Epidermal melanocyte (primary cell): ENCODE measurements around the gene JMY.
"Not testable (repeated sequence)": the region's sequence is repeated elsewhere in the genome, so short reads cannot be mapped to it uniquely, and the experiment has no call there.

ENCODE experiments used
- DNase-seq: peaks from one replicate; pipeline ENCODE4 v3.0.0; 2011; ENCODE audit warnings: low spot score; ENCODE audit not compliant: insufficient read length

The JMY gene

GRCh38 chr5:79236362-79236969, 535 bp downstream of the JMY start:
- no peak for DNase-seq

GRCh38 chr5:79236970-79237739, 1.2 kb downstream of the JMY start:
- no peak for DNase-seq

DNA sequence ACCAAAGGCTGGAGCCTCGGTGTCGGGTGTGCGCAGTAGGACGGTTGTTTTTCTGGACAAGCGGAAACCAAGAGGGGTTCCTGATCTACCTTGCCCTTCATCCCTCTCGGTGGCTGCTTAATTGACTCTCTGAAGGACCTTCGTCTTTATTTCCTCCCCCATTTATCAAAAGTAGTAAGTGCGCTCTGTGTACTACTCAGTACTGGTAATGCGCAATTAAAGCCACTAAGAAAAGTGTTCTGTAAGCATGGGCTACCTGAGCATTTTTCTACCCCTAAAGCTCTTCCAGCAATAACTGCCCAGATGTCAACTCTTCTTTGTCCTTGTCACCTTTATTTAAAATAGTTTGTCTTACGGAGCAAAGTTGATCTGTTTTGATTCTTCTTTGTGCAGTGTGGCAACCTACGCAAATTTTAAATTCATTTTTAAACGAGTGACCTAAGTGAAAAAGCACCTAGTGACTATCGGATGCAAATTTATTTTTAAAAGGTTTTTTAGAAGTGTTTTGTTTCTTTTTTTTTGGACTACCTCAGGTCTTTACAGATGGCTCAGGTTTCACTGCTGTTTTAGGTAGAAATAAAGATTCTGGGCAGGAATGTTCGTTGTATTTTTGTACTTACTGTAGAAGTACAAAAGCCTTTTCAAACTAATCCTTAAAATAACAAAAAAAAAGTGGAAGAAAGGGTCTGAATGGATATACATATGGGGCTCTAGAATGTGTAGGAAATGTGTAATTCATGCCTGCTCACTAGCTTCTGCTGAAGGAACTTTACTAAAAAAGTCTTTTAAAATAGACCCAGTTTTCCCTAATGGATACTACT, 2.0 kb downstream of the JMY start:
- no peak for DNase-seq

GRCh38 chr5:79240561-79240960, 4.6 kb downstream of the JMY start:
- DNase-seq: no peak

GRCh38 chr5:79241535-79241979, 5.6 kb downstream of the JMY start:
- no peak for DNase-seq

GRCh38 chr5:79242242-79243039, 6.5 kb downstream of the JMY start:
- DNase-seq: no peak

DNA sequence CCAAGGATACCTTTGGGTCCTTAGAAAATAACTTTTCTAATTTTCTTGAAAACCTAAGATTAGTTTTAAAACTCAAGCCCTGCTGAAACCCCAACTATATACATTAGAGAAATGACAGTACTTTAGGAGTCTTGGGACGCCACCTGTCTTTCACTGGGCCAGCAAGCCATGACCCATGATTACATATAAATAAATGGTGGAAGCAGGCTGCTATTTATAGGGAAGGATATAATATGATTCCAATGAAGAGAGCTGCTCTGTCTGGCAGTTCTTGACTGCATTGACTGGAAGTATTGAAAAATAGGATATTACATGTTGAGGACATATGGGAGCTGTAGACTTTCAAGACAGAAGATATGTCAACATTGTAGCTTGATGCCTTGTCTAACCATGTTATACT, 7.3 kb downstream of the JMY start:
- DNase-seq: no peak

DNA sequence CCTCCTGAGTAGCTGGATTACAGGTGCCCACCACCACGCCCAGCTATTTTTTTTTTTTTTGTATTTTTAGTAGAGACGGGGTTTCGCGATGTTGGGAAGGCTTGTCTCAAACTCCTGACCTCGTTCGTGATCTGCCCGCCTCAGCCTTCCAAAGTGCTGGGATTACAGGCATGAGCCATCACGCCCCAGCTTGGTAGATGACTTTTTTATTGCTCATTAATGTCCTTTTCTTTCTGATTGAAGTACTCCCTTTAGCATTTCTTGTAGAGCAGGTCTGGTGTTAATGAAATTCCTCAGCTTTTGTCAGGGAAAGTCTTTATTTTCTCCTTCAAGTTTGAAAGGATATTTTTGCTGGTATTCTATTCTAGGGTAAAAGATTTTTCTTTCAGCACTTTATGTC, 18.1 kb downstream of the JMY start:
- not testable (repeated sequence) for DNase-seq

DNA sequence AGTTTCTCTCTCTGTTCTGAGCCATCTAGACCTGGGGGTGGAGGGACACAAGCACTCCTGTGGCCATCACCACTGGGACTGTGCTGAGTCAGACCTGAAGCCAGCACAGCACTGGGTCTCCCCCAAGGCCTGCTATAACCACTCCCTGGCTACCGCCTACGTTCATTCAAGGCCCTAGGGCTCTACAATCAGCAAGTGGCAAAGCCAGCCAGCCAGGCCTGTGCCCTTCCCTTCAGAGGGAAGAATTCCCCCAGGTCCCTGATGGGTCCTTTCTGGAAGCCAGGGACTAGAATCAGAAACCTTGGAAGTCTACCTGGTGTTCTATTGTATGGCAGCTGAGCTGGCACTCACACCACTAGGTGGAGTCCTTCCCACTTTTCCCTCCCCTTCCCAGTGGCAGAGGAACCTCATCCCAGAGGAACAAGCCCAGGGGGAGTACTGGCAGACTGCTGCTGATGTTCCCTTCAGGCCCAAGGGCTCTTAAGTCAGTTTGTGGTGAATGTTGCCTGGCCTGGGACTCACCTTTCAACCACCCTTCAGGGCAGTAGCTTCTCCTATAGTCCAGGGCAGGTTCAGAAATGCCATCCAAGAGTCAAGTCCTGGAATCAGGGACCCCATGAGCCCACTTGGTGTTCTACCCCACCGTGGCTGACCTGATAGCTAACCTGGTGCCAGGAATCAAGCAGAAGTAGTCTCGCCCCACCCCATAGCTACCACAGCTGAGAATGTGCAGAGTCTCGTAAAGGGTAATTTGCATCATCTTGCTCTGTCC, 20.0 kb downstream of the JMY start:
- DNase-seq: no peak

- no peak for DNase-seq
These were observed 20.6 kb downstream of the JMY start for GRCh38 chr5:79256563-79256962.

- DNase-seq: no peak
These were observed 21.4 kb downstream of the JMY start for GRCh38 chr5:79257314-79257713.

GRCh38 chr5:79258801-79259200, 22.9 kb downstream of the JMY start:
- DNase-seq: no peak

DNA sequence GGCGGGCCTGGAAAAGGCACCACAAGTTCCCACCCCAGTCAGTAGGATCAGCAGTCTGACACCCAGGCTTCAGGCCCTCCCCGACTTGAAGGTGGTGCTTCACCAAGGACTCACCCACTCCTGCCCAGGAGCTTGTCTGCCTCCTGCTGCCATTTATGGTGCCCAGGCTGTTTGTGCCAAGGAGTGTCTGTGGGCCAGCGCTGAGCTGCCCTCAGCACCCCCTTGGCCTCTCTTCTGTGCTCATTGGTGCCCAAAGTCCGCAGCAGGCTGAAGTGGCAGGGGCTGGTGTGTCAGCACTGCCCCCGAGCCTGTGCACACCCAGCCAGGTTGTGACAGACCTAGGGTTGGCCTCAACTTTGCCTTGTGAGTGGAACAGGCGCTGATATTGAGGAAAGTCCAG, 23.5 kb downstream of the JMY start:
- no peak for DNase-seq

DNA sequence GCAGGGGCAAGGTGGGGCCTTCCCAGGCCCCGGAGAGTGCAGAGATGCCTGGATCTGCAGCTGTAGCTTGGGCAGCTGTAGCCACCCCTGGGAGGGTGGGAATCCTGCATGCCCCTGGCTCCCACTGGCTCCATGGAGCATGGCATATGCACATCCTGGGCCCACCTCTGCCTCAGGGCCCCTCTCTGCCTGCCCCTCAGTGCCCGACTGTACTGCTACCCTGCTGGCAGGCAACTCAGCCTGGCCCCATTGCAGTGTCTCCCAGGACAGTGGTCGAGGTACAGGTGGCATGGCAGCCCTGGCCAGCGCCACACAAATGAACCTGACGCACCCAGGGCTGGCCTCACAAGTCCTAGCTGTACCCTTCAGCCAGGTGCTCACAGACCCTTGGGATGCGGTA, 23.9 kb downstream of the JMY start:
- no peak for DNase-seq

DNA sequence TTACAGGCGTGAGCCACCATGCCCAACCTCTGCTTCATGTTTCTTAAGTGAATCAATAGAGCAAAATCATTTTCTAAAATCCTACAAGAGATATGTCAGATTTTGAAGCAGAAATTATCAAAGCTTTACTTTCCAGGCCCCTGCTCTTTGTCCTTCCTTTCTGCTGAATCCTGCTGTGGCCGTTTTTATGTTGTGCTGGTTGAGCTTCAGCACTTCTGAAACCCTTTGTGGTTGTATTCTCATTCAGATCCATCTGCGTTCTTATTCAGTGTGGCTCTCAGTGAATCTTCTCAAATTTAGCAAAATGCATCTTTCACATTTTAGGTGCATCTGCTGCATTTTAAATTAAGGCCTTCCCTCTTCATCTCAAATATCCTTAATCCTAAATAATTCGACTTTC, 26.0 kb downstream of the JMY start:
- no peak for DNase-seq

GRCh38 chr5:79263290-79263689, 27.4 kb downstream of the JMY start:
- no peak for DNase-seq

DNA sequence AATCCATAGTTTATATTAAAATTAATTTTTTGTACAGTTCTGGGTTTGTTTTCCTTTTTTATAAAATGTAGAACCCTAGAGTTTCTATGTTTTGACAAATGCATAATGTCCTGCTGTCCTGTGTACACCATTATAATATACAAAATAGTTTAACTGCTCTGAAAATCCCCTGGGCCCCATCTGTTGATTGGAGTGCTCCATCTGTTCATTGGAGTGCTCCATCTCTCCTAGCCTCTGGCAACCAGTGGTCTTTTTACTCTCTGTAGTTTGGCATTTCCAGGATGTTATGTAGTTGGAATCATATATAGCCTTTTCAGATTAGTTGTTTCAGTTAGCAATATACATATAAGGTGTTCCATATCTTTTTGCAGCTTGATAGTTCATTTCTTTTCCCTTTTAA, 31.2 kb downstream of the JMY start:
- DNase-seq: no peak

- no peak for DNase-seq
These were observed 33.8 kb downstream of the JMY start for GRCh38 chr5:79269733-79270166.

- no peak for DNase-seq
These were observed 37.4 kb downstream of the JMY start for GRCh38 chr5:79273341-79273740.

DNA sequence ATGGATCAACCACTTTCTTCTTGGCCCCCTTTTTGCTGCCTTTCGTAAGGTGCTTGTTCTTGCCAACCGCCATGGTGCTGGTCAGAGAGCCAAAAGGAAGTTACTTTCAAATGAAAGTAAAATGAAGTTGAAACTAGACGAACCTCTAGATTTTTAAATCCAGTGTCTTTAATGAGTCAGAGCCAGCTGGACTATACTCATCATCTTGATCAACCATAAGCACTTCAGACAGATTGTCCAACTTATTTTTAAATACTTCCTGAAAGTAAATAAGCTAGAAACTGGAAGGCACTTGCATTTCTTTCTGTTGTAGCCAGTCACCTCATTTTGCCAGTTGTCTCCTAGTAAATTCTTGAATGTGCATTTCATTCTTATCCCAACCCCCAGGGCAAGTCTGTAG, 48.9 kb downstream of the JMY start:
- DNase-seq: no peak

DNA sequence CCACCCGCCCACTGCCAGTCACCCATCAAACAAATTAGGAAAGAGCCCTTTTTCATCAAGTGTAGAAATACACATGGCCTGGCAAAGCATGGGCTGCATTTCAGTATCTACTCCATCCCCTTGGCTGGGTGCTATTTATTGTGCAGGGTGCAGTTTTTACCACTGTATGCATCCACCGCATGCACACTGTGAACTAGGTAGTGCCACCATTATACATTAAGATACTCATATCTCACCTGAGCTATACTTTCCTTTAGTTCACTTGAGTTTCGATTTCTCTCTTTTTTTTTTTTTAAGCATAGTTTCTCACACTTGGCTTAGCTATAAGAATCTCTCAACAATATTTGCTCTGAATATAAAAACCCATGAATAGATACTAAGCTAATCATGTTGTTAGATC, 49.4 kb downstream of the JMY start:
- DNase-seq: no peak
